Stimulated activated CD4-positive, alpha-beta T cell treated with anti-CD3 and anti-CD28 coated beads, Interleukin-15, amount 100 ng/mL, for 24 hours (primary cell): Measurements from ENCODE around the gene CD93.

Experiments
- DNase-seq: peaks from one replicate; pipeline ENCODE4 v3.0.0-alpha.2; 2020

The CD93 gene

GRCh38 chr20:23119456-23120216 is 33.5 kb upstream of the CD93 start:
- no peak for DNase-seq

- no peak for DNase-seq
Observed at GRCh38 chr20:23118766-23119165, 32.6 kb upstream of the CD93 start.

DNA sequence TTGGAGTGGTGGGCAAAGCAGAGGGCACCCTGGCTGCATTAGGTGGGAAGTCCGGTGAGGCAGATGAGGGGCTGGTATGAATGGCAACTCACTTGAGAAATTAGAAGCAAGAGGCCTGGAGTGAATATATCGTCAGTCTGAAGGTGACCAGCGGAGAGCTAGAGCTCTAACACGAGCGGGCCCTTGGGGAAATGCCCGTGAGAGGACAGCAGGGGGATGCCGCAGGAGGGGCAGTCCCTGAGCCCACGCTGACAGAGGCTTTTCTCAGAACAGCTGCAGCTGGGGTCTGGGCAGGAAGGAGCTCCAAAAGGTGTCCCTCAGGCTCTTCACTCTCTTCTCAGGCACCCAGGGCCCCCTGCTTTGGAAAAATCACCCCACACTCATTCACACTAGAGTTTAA is 32.0 kb upstream of the CD93 start:
- no peak for DNase-seq

DNA sequence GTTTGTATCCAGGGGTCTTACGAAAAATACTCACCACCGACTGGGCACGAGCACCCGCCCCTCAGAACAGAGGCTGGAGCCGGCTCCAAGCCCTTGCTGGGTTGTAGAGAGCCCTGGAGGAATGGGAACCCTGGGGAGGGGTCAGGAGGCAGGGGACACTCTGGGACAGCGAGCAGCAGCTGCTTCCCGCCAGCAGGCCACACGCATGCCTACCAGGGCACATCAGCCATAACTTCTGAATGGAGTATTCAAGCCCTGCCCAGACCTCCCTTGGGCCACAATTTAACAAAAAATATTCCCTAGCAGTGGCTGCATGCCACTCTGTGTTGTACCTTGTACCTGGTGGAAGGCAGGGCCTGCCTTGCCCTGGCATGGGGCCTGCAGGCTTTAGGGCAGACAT is 31.6 kb upstream of the CD93 start:
- no peak for DNase-seq

DNA sequence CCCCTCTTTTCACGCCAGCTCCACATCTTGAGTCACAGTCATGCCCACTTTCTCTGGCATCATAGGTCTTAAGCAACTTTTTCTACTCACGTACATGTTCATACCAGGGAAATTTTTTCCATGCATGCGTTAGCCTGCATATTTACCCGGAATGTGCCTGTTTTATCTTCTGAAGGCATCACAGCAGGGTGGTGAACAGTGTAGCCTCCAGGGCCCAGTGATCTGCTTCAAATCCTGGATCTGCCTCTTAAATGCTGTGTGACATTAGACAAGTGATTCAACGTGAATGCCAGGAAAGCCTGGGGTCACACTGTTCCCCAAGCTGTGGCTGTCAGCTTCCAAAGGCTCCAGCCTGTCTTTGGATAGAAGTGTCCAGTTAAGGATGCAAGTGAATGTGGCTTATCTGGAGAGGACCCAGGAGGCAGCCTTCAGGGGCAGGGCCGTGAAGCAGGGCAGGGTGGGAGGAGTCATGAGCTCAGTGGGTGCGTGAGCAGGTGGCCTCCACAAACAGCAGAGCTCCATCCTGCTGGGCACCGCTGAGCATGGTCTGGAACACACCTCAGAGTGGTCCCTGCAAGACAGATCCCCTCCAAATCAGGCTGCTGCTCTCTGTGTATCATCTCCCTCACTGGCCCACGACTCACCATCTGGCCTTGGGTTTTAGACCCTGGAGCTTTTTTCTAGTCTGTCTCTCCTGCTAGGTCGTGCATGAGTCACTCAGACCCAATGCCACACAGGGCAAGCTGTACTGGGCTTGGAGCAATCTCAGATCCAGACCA is 30.4 kb upstream of the CD93 start:
- no peak for DNase-seq

GRCh38 chr20:23115822-23116221 is 29.7 kb upstream of the CD93 start:
- no peak for DNase-seq

DNA sequence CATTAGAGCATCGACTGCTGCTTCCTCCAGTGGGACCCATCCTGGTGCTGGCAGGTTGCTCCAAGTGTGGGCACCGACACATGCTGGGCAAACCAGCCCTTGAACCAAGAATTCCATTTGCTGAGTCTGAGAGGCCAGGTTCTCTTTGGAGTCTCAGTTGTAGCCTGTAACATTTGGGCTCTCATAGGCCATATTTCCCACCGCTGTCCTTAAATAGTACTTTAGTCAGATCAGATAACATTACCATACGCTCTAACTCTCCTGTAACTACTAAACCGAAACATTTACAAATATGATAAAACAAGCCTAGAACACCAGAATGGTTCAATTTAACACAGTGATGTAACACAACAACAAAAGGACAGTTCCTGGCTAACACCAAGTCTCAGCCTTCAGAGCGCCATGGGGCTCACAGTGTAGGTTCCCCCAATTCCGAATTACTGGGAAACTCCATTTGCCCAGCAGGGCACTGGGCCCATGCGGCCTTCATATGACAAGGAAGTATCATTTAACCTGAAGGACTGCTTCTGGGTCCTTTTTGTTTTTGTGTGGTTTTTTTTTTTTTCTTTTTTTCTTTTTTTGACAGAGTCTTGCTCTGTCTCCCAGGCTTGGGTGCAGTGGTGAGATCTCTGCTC is 28.4 kb upstream of the CD93 start:
- no peak for DNase-seq

DNA sequence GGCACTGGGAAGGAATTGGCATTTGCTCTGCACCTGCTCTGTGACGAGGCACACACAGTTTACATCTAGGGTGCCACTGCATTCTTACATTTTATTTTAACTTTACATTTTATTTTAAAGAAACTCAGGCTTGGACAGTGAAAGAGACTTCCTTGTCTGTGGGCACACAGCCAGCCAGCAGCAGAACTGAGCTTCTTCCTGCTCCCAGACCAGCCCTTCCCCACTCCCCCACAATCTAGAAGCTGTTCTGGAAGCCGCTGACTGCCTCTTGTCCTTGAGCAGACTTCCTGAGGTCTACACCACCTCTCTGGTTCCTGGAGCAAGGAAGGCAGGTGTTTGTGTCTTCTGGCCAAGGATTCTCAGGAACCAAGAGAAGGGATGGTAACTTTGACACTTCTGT is 27.9 kb upstream of the CD93 start:
- DNase-seq = no peak

DNA sequence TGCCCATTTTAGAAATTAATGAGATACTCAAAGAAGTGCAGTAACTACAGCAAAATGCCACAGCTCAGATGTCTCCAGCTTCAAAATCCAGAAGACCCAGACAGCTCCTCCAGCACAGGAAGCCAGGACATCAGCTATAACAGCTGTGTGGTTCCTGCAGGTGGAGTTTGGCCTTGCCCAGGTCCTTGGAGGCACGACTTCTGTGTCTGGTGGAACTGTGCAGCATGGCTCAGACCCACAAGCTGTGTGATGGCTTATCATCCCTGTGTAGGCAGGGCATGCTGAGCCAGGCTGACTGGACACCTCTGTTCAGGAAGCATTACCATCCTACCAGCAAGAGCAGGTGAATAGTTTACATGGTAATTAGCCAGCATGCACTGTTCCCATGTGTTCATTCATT is 26.5 kb upstream of the CD93 start:
- DNase-seq = no peak

GRCh38 chr20:23111944-23112342 is 25.8 kb upstream of the CD93 start:
- DNase-seq = no peak

- DNase-seq = no peak
Observed at GRCh38 chr20:23111307-23111943, 25.3 kb upstream of the CD93 start.

GRCh38 chr20:23108871-23109270 is 22.7 kb upstream of the CD93 start:
- no peak for DNase-seq

GRCh38 chr20:23107466-23107865 is 21.3 kb upstream of the CD93 start:
- DNase-seq = no peak

- DNase-seq = no peak
Observed at GRCh38 chr20:23106271-23106851, 20.2 kb upstream of the CD93 start.

GRCh38 chr20:23105193-23105592 is 19.1 kb upstream of the CD93 start:
- DNase-seq = no peak

DNA sequence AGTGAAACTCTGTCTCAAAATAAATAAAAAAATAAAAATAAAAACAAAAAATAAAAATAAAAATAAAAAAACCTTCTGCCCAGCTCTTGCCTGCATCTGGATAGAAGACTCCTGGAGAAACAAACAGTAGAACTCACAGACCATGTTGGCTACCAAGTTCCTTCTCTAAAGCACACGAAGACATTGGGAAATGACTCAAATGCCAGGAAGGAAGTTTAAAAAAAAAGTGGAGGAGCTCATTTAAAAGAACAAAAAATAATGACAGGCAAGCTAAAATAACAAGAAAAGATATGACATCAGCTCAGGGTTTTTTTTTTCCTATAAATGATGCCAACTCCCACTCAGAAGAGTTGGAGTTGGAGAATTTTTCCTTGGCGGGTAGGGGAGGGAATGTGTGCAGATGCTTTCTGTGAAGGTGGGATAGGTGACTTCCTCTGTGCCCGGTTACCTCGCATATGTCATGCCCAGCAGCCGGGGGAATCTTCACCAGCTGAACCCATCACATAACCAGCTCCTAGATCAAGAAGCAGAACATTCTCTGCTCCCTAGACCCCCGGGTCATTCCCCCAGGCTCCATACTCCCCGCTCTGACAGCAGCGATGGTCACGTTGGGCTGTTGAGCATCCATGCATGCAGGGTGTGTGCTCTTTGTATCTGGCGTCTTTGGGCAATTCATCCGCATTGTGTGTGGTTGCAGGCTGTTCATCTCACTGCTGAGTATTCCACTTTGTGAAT is 17.3 kb upstream of the CD93 start:
- DNase-seq = no peak

DNA sequence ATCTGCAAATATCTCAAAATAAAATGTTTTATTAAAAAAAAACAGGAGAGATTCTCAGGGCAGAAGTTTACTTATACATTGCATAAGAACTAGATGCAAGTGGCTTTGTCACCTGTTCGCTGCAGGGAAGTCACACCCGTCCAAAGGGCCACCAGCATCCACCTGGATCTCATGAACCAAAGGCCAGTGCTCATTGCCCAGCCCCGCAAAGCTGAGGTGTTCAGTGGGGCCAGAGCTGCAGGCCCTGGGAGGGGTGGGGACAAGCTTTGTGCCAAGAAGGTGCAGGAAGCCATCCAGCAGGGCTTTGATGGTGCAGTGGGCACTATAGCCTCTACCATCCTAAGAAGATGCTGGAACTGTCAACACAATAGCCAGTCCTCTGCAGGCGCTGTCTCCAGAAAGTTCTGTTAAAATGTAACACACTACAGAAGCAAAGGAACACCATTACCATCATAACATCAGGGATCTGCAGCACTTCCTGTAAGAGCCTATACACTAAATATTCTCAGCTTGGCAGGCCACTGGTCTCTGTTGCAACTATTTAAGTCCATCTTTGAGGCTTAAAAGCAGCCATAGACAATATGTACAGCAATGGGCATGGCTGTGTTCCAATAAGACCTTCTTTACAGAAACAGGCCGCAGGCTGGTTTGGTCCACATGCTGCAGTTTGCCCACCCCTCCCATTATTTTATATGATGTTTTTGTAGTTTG is 15.7 kb upstream of the CD93 start:
- DNase-seq = no peak

GRCh38 chr20:23100720-23101107 is 14.6 kb upstream of the CD93 start:
- DNase-seq = no peak

- DNase-seq = no peak
Observed at GRCh38 chr20:23099791-23100719, 13.9 kb upstream of the CD93 start.
